22Rv1 (cell line): ENCODE data around the gene CARS1.

Experiments
- CTCF ChIP-seq: fragments of 450-650 bp; IDR thresholded peaks from 2 replicates; pipeline ENCODE4 v1.5.1; 2017; ENCODE audit warnings: mild to moderate bottlenecking
- ZFX ChIP-seq: fragments of 450-650 bp; IDR thresholded peaks from 2 replicates; pipeline ENCODE4 v1.6.1; 2017; ENCODE audit warnings: antibody characterized with exemption, borderline replicate concordance

DNA sequence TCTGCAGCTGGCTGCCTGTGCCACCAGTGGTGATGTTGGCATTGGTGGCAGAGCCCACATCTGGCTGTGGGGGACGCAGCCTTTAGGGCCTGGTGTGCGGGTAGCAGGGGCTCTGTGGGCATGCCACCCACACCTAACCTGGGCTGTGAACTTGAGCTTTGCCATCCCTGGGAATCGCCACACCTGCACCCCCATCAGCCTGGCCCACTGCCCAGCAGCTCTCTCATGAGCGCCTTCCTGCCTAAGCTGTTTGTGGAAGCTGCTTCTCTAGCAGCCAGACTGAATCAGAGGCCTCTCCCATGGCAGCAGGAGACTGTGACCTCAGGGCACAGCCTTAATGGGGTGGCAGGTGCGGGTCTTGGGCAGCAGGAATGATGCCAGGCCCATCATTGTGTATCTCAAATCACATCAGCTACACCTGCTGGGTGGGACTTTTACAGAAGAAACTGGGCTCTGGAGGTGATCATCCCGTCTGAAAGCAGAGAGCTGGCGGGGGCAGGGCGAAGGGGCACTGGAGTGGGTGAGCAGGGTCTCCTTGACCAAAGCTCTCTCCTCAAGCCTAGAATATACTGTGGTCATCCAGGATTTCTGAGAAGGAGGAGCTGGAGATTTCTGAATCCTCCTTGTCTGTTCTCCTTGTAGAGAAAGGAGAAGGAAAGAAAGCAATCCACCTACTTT lies 17.8 kb upstream of the CARS1 start:
- TF ChIP-seq CTCF (no peak), ZFX (no peak)
